Left renal cortex interstitium (tissue), 4 donors: ENCODE measurements around the gene PPIE. TPM values are rescaled to one million over a fixed set of nuclear protein-coding genes. Genes with fewer than 3 reads are reported as not detected.
A peak's percentile ranks its signal among the peaks of the same experiment; 100 is the strongest.

Experiments used
- DNase-seq, 4 donors: peaks; one replicate each; pipeline ENCODE4 v3.0.0-alpha.2; 2013; ENCODE audit warnings: low read depth in 4 of 4, low spot score in 2 of 4, missing footprints in 1 of 4
- polyA plus RNA-seq, 4 donors: library from polyadenylated mRNA; unstranded; fragments of 120-200 nt; gene quantifications; one replicate each; pipeline ENCODE4 v1.2.1, GENCODE V29; 2013; ENCODE audit not compliant: insufficient read length in 4 of 4

PPIE gene
- polyA plus RNA-seq, 4 donors = 60.4 to 72.0 (median 67.0) TPM

- peak; percentile 27 to 59 (median 43) for DNase-seq
These were observed 18.3 kb upstream of the PPIE start for GRCh38 chr1:39720094-39720999.

GRCh38 chr1:39721664-39722063 lies 17.0 kb upstream of the PPIE start:
- no peak for DNase-seq

GRCh38 chr1:39722495-39722894 lies 16.2 kb upstream of the PPIE start:
- no peak for DNase-seq

GRCh38 chr1:39726600-39726999 lies 12.1 kb upstream of the PPIE start:
- DNase-seq = no peak

- no peak for DNase-seq
These were observed 11.3 kb upstream of the PPIE start for GRCh38 chr1:39727221-39727931.

DNA sequence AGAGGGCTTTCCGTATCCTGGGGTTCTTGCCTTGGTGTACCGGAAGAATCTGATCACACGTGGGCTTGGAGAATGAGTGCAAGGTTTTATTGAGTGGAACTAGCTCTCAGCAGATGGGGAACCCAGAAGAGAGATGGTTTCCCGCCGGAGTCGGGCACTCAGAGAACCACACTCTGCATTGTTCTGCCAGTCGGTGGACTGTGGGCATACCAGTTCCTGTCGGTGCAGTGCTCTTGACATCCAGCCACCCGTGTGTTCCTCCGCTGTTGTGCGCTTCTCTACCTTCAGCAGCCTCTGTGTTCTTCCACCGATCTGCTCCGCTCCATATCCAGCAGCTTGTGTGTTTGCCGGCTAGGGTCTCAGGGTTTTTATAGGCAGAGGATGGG lies 10.8 kb upstream of the PPIE start:
- no peak for DNase-seq

DNA sequence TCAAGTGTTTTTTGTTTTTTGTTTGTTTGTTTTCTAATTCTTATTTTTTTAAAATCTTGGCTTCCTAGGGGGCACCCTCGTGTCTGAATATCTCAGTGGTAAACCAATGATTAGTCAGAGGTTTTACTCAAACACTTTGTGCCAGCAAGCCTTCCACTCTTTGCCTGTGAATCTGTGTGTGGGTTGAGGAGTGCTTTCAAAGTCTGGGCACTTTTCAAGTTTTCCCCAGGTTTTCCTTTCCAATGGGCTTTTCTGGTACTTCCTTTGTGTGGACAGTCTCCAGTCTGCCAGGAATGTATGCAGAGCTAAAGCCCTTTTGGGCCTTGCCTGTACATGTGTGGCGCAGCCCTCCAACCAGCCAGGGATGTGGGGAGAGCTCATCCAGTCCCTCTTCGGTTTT lies 9.7 kb upstream of the PPIE start:
- no peak for DNase-seq

- DNase-seq = no peak
These were observed 8.8 kb upstream of the PPIE start for GRCh38 chr1:39729842-39730241.

- DNase-seq = no peak
These were observed 6.0 kb upstream of the PPIE start for GRCh38 chr1:39732730-39733129.

DNA sequence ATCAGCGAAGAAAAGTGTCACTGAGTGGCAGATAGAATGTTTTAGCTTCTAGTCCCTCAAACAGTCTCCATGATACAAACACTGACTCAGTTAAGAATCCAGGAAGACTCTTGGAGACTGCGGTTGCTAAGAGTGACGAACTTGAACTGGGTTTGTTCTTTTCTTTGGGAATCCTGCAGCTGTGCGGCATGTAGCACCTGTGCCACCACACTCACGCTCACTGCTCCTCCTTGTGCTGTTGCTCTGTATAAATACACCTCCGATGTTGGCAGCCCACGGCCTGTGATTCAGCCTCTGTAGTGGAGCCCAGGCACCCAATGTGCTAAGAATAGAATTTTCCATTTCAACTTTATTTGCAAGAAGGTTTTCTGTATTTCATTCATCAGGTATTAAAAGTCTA lies 5.5 kb upstream of the PPIE start:
- DNase-seq = no peak

DNA sequence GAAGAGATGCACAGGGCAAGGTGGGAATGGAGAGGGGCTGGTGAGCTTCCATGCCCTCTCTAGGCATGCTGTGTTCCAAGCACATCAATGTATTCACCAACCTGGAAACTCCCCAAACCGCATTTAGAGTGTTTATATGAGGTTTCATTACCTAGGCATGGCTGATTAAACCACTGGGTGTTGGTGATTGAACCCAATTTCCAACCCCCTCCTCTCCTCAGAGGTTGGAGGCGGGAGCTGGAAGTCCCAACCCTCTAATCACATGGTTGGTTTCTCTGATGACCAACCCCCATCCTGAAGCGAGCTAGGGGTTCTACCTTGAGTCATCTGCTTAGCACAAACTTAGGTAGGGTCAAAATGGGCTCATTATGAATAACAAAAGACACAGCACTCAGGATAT lies 3.0 kb upstream of the PPIE start:
- no peak for DNase-seq

- DNase-seq = no peak
These were observed 1.0 kb upstream of the PPIE start for GRCh38 chr1:39737546-39738169.

GRCh38 chr1:39745016-39745670 lies 6.5 kb downstream of the PPIE start:
- no peak for DNase-seq

GRCh38 chr1:39751595-39751994 lies 12.9 kb downstream of the PPIE start:
- DNase-seq = no peak

- no peak for DNase-seq
These were observed 14.0 kb downstream of the PPIE start for GRCh38 chr1:39752703-39753102.

DNA sequence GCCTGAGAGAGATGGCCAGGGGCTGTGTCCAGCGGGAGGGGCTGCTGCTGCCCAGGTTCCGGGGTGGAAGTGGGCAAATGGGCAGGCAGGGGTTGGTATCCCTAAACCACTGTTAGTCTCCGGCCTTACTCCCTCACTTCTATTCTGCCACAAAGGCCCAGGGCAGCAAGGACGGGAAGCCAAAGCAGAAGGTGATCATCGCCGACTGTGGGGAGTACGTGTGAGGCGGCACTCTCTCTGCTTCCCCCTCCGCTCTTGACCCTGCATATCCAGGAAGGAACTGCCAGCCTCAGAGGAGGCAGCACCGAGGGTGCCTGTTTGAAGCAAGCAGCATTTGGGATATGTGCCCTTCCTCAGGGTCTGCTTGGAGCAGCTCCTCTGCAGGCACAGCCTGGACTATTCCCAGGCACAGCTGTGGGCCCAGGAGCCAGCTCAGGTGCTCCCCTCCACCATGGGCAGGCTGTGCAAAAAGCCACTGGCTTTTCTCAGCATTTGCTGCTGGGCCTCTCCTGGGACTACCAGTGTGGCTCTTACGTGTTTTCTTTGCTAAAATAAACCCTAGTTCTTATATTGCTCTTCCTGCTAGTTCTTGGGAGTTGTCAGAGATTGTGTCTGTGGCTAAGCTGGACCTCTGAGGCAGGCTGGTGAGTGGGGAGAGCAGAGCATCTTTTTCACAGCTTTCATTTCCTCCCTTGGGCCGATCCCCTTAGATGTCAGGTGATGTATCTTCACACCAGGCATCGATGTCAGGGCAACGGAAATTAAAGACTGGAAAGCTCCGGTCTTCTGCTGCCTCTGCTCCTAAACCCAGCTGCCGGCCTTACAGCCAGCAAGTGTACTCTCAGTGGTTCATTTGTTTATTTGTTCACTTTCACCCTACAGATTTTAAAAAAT lies 14.7 kb downstream of the PPIE start:
- no peak for DNase-seq

GRCh38 chr1:39754026-39754570 lies 15.4 kb downstream of the PPIE start:
- DNase-seq = no peak

GRCh38 chr1:39754906-39755504 lies 16.3 kb downstream of the PPIE start:
- DNase-seq = no peak

- DNase-seq = no peak
These were observed 17.4 kb downstream of the PPIE start for GRCh38 chr1:39755965-39756659.
